Measurements from ENCODE around the gene LILRA5. TPM values are rescaled to one million over a fixed set of nuclear protein-coding genes. Genes with fewer than 3 reads are reported as not detected.
"Not testable (repeated sequence)": the region's sequence is repeated elsewhere in the genome, so short reads cannot be mapped to it uniquely, and the experiment has no call there.

The LILRA5 gene
- polyA plus RNA-seq, 1 donor from 2014 or later, result not detected

DNA sequence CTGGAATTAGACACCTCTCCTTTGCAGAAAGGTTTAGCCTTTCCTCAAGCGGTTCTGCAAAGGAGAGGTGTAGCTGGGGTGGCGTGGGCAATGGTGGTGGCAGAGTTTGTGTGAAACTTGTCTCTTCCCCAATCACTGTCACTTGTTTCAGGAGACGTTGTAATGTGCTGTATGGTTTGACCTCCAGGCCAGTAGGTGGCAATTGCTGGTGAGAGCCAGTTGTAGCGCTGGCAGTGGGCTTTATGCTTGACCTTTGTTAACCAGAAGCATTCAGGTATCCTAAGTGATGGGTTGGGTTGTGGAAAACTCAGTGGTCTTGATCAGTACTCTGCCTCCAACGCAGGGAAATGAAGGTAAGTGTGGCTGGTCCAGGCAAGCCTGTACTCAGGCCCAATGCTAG lies 12.7 kb upstream of the LILRA5 start:
- Histone ChIP-seq H3K9me3 (ENCODE audit: low read length) (no peaks in the 10 kb centered on the region), H3K27ac (ENCODE audit: low read length) (no peak overlapping the region), H3K4me3 (ENCODE audit: low read length) (no peak overlapping the region), H3F3A (ENCODE audit: insufficient read depth, low read length, poor library complexity, severe bottlenecking) (no peaks in the 10 kb centered on the region), H3K36me3 (ENCODE audit: insufficient read depth, low read length) (no peaks in the 10 kb centered on the region), H3K4me2 (ENCODE audit: low read length) (no peak overlapping the region), H3K9me2 (ENCODE audit: insufficient read depth, low read length) (no peaks in the 10 kb centered on the region), H2AFZ (ENCODE audit: low read depth, low read length) (no peak overlapping the region), H3K27me3 (ENCODE audit: insufficient read depth, low read depth, low read length) (no peaks in the 10 kb centered on the region), H3K79me2 (replicated peaks; ENCODE audit: insufficient read depth, low read length) (no peaks in the 10 kb centered on the region), H3K9ac (ENCODE audit: low read length) (no peak overlapping the region), H4K20me1 (ENCODE audit: insufficient read depth) (no peaks in the 10 kb centered on the region)
- TF ChIP-seq POLR2AphosphoS5 (IDR thresholded peaks at IDR 0.05) (no peak), MXI1 (conservative IDR thresholded peaks at IDR 0.05; ENCODE audit: poor library complexity, severe bottlenecking) (no peak)

- Histone ChIP-seq H3K79me2 (replicated peaks; ENCODE audit: insufficient read depth, low read length) (no peaks in the 10 kb centered on the region), H3K9me2 (ENCODE audit: insufficient read depth, low read length) (no peaks in the 10 kb centered on the region), H3K36me3 (ENCODE audit: insufficient read depth, low read length) (no peaks in the 10 kb centered on the region), H2AFZ (ENCODE audit: low read depth, low read length) (no peak overlapping the region), H3K4me3 (ENCODE audit: low read length) (no peak overlapping the region), H3K9me3 (ENCODE audit: low read length) (no peaks in the 10 kb centered on the region), H3F3A (ENCODE audit: insufficient read depth, low read length, poor library complexity, severe bottlenecking) (no peaks in the 10 kb centered on the region), H3K27me3 (ENCODE audit: insufficient read depth, low read depth, low read length) (no peaks in the 10 kb centered on the region), H3K9ac (ENCODE audit: low read length) (no peak overlapping the region), H3K4me2 (ENCODE audit: low read length) (no peak overlapping the region), H4K20me1 (ENCODE audit: insufficient read depth) (no peaks in the 10 kb centered on the region), H3K27ac (ENCODE audit: low read length) (no peak overlapping the region)
- TF ChIP-seq SMC3 (conservative IDR thresholded peaks at IDR 0.05; ENCODE audit: poor library complexity) (peak; percentile 73), CTCF (IDR thresholded peaks at IDR 0.05; ENCODE audit: poor library complexity, severe bottlenecking) (peak; percentile 74), POLR2AphosphoS5 (IDR thresholded peaks at IDR 0.05) (no peak), RAD21 (conservative IDR thresholded peaks at IDR 0.05) (peak; percentile 54), MXI1 (conservative IDR thresholded peaks at IDR 0.05; ENCODE audit: poor library complexity, severe bottlenecking) (no peak), EZH2 (IDR thresholded peaks at IDR 0.05; ENCODE audit: borderline replicate concordance, insufficient read depth, low read length, poor library complexity, severe bottlenecking) (no peak)
Observed at GRCh38 chr19:54325194-54325621, 12.2 kb upstream of the LILRA5 start.

DNA sequence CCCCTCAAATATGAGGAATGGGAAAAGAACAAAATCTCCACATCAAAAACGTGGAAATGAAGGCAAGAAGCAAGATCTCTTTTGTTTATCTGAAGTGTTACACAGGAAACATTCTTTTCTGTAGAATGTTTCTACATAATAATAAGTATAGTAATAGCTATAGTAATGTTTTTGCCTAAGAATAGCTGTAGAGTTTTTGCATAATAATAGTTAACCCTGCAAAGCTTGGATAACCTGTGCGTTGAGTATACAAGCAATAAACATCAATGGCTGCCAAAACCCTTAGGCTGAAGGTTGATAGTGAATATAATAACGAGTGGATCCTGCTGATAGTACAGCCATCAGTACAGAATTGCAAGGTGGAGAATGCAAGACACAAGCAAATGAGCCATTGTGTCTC lies 11.1 kb upstream of the LILRA5 start:
- no peak overlapping the region for H2AFZ ChIP-seq (ENCODE audit: low read depth, low read length)
- no peaks in the 10 kb centered on the region for H3K27me3 ChIP-seq (ENCODE audit: insufficient read depth, low read depth, low read length)
- H3K9ac ChIP-seq (ENCODE audit: low read length), result no peak overlapping the region
- H3K9me3 ChIP-seq (ENCODE audit: low read length), result no peaks in the 10 kb centered on the region
- H3K4me2 ChIP-seq (ENCODE audit: low read length), result no peak overlapping the region
- TF ChIP-seq SMC3 (conservative IDR thresholded peaks at IDR 0.05; ENCODE audit: poor library complexity), result no peak
- no peak for TF ChIP-seq POLR2AphosphoS5 (IDR thresholded peaks at IDR 0.05)
- no peak for TF ChIP-seq TAF1 (IDR thresholded peaks at IDR 0.05; ENCODE audit: low read depth)
- TF ChIP-seq CTCF (IDR thresholded peaks at IDR 0.05; ENCODE audit: poor library complexity, severe bottlenecking), result no peak
- TF ChIP-seq EZH2 (IDR thresholded peaks at IDR 0.05; ENCODE audit: borderline replicate concordance, insufficient read depth, low read length, poor library complexity, severe bottlenecking), result no peak
- no peak for TF ChIP-seq REST (IDR thresholded peaks at IDR 0.05; ENCODE audit: borderline replicate concordance)
- H3K36me3 ChIP-seq (ENCODE audit: insufficient read depth, low read length), result no peaks in the 10 kb centered on the region
- H3K79me2 ChIP-seq (replicated peaks; ENCODE audit: insufficient read depth, low read length), result no peaks in the 10 kb centered on the region
- no peaks in the 10 kb centered on the region for H3F3A ChIP-seq (ENCODE audit: insufficient read depth, low read length, poor library complexity, severe bottlenecking)
- H3K9me2 ChIP-seq (ENCODE audit: insufficient read depth, low read length), result no peaks in the 10 kb centered on the region
- H3K27ac ChIP-seq (ENCODE audit: low read length), result no peak overlapping the region
- no peaks in the 10 kb centered on the region for H4K20me1 ChIP-seq (ENCODE audit: insufficient read depth)
- H3K4me3 ChIP-seq (ENCODE audit: low read length), result no peak overlapping the region

GRCh38 chr19:54322934-54323333 lies 10.0 kb upstream of the LILRA5 start:
- not testable (repeated sequence) for H3K9me3 ChIP-seq (ENCODE audit: low read length)

More at GRCh38 chr19:54322934-54323333, 10.0 kb upstream of the LILRA5 start:
- H3K4me3 ChIP-seq (ENCODE audit: low read length); H4K20me1 ChIP-seq (ENCODE audit: insufficient read depth); H3K4me2 ChIP-seq (ENCODE audit: low read length); H3F3A ChIP-seq (ENCODE audit: insufficient read depth, low read length, poor library complexity, severe bottlenecking); H3K9me2 ChIP-seq (ENCODE audit: insufficient read depth, low read length); H3K79me2 ChIP-seq (replicated peaks; ENCODE audit: insufficient read depth, low read length); H3K36me3 ChIP-seq (ENCODE audit: insufficient read depth, low read length); H2AFZ ChIP-seq (ENCODE audit: low read depth, low read length); H3K9ac ChIP-seq (ENCODE audit: low read length); H3K27ac ChIP-seq (ENCODE audit: low read length); H3K27me3 ChIP-seq (ENCODE audit: insufficient read depth, low read depth, low read length): not testable (repeated sequence)
